Activated T-helper 9 cell treated with anti-CD3 and anti-CD28 coated beads, Interleukin-2, amount 50 U/mL, for 16 hours (primary cell): Measurements from ENCODE around the gene DRAP1.
"Not testable (repeated sequence)": the region's sequence is repeated elsewhere in the genome, so short reads cannot be mapped to it uniquely, and the experiment has no call there.

Experiments
- DNase-seq: peaks from one replicate; pipeline ENCODE4 v3.0.0-alpha.2; 2020; ENCODE audit warnings: low read depth

Gene DRAP1

DNA sequence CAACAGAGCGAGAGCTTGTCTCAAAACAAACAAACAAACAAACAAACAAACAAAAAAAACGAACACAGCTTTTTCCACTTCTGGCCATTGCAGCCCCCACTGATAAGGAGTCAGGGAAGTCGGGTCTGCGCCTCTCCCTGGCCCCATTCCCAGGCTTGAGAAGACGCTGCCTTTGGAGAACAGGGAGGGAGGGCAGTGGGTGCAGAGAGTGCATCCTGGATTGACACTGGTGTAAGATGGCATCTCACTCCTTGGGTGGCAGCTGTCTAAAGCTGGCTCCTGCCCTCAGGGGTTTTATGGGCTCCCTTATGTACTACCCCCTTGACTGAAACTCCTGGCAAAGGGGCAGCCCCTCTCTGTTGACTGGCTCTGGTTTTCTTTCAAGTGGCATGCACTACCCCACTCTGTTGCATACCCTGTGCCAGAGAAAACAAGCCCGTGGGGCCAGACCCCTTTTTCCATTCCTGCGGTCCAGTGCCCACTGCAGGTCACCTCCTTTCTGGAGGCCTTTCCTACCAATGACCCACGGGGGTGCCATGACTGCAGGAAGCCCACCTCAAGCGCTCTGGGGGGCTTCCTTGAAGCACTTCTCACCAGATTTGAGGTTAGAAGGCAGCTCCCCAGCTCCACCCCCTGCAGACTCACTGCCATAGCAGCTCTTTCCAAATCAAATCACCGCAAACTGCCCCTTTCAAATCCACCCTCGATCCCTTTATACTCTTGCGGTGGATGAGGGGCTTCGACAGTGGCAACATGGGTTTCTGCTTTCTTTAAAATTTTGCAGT is 12.7 kb downstream of the DRAP1 start:
- DNase-seq: no peak

GRCh38 chr11:65932558-65932919 is 13.3 kb downstream of the DRAP1 start:
- DNase-seq: no peak

GRCh38 chr11:65934014-65934413 is 14.8 kb downstream of the DRAP1 start:
- DNase-seq: no peak

DNA sequence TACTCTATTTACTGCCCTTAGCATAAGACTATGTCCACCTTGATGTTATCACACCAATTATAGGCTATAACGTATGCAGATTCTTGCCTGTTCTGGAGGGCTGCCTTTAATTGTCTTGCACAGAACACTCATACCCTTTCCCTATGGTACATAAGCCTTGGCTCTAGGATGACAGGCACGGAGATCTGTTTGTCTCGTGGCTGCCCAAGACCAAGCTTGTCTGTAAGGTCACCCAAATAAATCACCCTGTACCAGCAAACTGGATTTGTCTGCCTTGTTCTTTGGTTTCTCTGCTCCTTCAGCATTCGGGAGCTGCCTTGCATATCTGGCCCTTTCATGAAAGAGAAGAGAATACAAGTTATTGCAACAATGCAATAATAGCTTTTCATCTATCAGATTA is 18.5 kb downstream of the DRAP1 start:
- DNase-seq: no peak

- no peak for DNase-seq
These were observed 22.6 kb downstream of the DRAP1 start for GRCh38 chr11:65941720-65942310.

- DNase-seq: no peak
These were observed 23.3 kb downstream of the DRAP1 start for GRCh38 chr11:65942531-65942930.

GRCh38 chr11:65944191-65944590 is 25.0 kb downstream of the DRAP1 start:
- no peak for DNase-seq

GRCh38 chr11:65944767-65945166 is 25.5 kb downstream of the DRAP1 start:
- no peak for DNase-seq

DNA sequence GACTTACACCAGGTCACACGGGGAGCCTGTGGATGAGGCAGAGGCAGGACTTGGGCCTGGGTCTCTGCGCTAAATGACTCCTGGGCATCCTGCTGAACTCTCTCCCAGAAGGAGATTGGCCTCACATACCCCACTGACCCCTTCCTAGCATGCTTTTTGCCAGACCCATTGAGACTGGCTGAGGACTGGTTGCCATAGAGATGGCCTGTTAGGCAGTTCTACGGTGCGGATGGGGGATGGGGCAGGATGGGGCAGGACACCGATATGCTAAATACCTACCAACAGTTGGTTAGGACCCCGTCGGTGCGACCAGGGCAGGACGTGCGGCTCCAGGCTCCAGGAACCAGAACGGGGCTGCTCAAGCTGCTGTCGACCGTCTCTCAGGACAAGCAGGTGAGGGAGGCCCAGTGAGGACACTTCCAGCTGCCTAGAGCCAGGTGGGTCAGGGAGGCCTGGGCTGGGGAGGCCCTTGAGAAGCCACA is 26.2 kb downstream of the DRAP1 start, which contains the start of gene TSGA10IP:
Gene TSGA10IP, plus strand, starts transcription at position 51 of the 482 bp plus-strand sequence. Its CDS starts 196 bp downstream, at position 247.
- DNase-seq: no peak

- DNase-seq: no peak
These were observed 26.8 kb downstream of the DRAP1 start for GRCh38 chr11:65945941-65946558.

- no peak for DNase-seq
These were observed 27.4 kb downstream of the DRAP1 start for GRCh38 chr11:65946655-65947054.

DNA sequence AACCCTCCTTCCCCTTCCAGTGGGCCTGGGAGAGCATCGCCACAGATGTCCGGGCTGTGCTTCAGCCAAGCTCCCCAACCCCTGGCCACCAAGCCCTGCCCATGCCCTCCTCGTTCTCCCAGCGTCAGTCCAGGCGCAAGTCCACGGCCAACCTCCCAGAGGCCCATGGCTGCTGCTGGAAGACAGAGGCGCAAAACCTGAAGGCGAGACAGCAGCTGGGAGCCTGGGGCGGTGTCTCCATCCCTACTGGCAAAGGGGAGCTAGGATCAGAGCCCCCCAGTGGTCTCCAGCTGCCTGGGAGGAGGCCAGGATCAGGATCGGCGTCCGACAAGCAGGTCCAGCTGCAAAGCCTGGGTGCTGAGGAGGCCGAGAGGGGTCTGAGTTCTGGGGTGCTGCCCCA is 27.9 kb downstream of the DRAP1 start:
- no peak for DNase-seq

GRCh38 chr11:65947603-65948125 is 28.4 kb downstream of the DRAP1 start:
- no peak for DNase-seq

DNA sequence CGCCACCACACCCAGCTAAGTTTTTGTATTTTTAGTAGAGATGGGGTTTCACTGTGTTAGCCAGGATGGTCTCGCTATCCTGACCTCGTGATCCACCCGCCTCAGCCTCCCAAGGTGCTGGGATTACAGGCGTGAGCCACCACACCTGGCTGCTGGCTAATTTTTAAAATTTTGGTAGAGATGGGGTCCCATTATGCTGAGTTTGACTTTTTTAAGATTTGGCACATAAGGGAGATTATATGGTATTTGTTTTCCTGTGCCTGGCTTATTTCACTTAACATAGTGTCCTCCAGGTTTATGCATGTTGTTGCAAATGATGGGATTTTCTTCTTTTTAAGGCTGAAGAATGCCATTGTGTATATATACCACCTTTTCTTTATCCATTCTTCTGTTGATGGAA is 31.5 kb downstream of the DRAP1 start:
- DNase-seq: not testable (repeated sequence)

- DNase-seq: not testable (repeated sequence)
These were observed 32.4 kb downstream of the DRAP1 start for GRCh38 chr11:65951641-65952040.

GRCh38 chr11:65952052-65952521 is 32.9 kb downstream of the DRAP1 start:
- DNase-seq: no peak

DNA sequence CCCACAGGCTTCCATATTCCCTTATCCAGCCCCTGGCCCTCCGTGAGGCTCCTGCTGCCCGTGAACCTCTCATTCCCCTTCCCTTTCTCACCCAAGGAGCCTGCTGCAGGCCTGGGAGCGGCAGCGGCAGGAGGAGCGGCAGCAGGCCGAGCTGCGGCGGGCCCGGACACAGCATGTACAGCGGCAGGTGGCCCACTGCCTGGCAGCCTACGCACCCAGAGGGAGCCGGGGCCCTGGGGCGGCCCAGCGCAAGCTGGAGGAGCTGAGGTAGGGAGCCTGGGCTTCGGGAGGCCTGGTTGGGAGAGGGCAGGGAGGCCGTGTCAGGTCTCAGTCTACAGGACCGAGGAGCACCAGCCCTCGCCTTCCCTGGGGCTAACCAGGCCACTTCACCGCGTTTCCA is 34.2 kb downstream of the DRAP1 start:
- no peak for DNase-seq

DNA sequence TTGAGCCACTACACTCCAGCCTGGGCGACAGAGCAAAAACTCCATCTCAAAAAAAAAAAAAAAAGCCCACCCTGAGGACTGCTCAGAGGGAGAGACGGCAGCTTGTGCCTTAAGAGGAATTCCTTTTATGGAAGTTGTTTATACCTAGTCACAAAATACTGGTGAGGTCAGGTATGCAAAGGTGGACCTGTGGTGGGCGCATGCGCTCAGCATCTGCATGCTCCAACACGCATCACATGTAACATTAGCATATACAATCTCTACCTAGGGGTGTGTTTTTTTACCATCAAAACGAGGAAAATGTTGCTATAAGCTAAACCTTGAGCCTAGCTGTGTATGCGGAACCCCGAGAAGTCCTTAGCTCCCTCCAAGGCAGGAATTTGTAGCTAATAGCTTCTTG is 35.5 kb downstream of the DRAP1 start:
- DNase-seq: no peak

DNA sequence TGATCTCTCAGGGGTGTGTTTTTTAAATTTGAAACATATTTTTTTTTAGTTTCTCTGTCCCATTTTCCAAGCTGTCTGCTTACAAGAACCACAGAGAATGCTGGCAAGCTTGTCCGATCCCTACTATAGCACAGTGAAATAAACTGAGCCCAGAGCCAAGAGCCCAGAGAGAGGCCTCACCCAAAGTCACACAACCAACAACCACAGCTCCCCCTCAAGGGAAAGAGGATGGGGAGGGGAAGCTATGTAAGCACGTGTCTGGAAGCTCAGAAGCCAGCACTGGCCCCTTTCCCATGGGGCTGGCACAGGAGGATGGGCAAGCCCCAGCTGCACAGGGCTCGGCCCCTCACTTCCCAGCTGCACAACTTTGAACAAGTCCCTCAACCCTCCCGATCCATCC is 39.1 kb downstream of the DRAP1 start:
- DNase-seq: no peak

DNA sequence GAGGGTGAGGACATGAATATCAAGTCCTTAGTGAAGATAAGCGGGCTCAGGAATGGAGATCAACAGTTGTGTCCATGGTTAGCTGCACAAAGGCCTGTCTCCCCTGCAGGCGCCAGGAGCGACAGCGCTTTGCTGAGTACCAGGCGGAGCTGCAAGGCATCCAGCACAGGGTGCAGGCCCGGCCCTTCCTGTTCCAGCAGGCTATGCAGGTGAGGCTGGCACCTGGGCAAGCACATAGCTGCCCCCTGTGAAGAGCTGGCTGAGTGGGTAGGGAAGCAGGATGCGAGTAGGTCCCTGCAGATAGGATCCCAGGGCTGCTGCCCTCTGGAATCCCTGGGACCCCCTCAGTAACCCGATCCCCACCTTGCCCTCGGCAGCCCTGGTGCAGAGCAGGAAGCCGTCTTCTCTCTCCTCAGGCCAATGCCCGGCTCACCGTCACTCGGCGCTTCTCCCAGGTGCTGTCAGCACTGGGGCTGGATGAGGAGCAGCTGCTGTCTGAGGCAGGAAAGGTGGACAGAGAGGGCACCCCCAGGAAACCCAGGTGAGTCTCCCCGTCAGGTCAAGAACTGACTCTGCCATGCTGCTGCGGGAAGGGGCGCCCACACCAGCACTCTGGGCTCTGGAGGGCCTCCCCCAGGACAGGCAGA is 39.7 kb downstream of the DRAP1 start:
- no peak for DNase-seq

DNA sequence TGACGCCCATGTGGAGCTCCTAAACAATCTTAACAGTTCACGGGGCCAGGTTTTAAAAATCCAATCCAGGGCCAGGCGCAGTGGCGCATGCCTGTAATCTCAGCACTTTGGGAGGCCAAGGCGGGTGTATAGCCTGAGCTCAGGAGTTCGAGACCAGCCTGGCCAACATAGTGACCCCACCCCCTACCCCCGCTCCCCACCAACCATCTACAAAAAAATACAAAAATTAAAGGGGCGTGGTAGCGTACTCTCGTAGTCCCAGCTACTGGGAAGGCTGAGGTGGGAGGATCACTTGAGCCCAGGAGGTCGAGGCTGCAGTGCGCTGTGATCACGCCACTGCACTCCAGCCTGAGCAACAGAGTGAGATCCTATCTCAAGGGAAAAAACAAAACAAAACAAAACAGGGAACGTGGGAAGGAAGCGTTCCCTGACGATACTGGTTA is 41.6 kb downstream of the DRAP1 start:
- DNase-seq: no peak
